SK-N-SH (cell line): ENCODE results near the gene HDDC2. TPM values are rescaled to one million over a fixed set of nuclear protein-coding genes. Genes with fewer than 3 reads are reported as not detected.
A peak's percentile ranks its signal among the peaks of the same experiment; 100 is the strongest.

ENCODE experiments used
- CTCF ChIA-PET: fragments of 300-600, 350-600 bp; formaldehyde crosslinking; extraction: SDS; loops from one replicate; lab custom pipeline; 2021; lab: Yijun Ruan, JAX
- POLR2A ChIA-PET: fragments of 350-600 bp; sonication (Branson Sonifier 250); formaldehyde crosslinking; extraction: SDS; loops from one replicate; lab custom pipeline; 2020; ENCODE audit warnings: antibody characterized with exemption, inconsistent platforms; lab: Yijun Ruan, JAX
- DNase-seq: peaks from one replicate; pipeline ENCODE4 v3.0.0; 2012
- H2AFZ ChIP-seq: fragments of 200-600 bp; sonication (generic); 2 replicates; pipeline ENCODE4 v1.8.1; 2016; ENCODE audit warnings: antibody characterized with exemption, mild to moderate bottlenecking, low read depth
- H3F3A ChIP-seq: fragments of 200-600 bp; sonication (generic); replicated peaks from 2 replicates; pipeline ENCODE3; 2016; ENCODE audit warnings: antibody characterized with exemption, mild to moderate bottlenecking; ENCODE audit not compliant: insufficient read depth
- H3K27ac ChIP-seq, 2 experiments: fragments of 200-500 bp in 1 of 2; fragments of 200-600 bp in 1 of 2; sonication (Bioruptor generic) in 1 of 2; sonication (generic), shearing (Covaris generic) in 1 of 2; 2 replicates each; pipeline versions ENCODE4 v1.5.1 to v1.6.1; 2014 to 2016; ENCODE audit warnings: low read depth in 2 of 2, inconsistent platforms in 1 of 2, low read length in 1 of 2, mild to moderate bottlenecking in 1 of 2, mixed read lengths in 1 of 2
- H3K27me3 ChIP-seq: fragments of 200-600 bp; sonication (generic), shearing (Covaris generic); 2 replicates; pipeline ENCODE4 v1.6.1; 2016; ENCODE audit warnings: mixed run types; ENCODE audit not compliant: insufficient read depth
- H3K36me3 ChIP-seq, 2 experiments: fragments of 200-500 bp in 1 of 2; fragments of 200-600 bp in 1 of 2; sonication (Bioruptor generic) in 1 of 2; sonication (generic) in 1 of 2; replicated peaks in 1 of 2; 2 replicates each; pipeline versions ENCODE3 to v1.5.1; 2014 to 2016; ENCODE audit warnings: low read length in 1 of 2, mild to moderate bottlenecking in 1 of 2; ENCODE audit not compliant: insufficient read depth in 2 of 2, control insufficient read depth in 1 of 2
- H3K4me1 ChIP-seq, 2 experiments: fragments of 200-500 bp in 1 of 2; fragments of 200-600 bp in 1 of 2; sonication (Bioruptor generic) in 1 of 2; sonication (generic), shearing (Covaris generic) in 1 of 2; 2 replicates each; pipeline versions ENCODE4 v1.5.1 to v1.6.1; 2014 to 2016; ENCODE audit warnings: low read depth in 1 of 2, low read length in 1 of 2, mixed run types in 1 of 2; ENCODE audit not compliant: insufficient read depth in 2 of 2, control insufficient read depth in 1 of 2
- H3K4me2 ChIP-seq: fragments of 200-600 bp; sonication (generic), shearing (Covaris generic); 2 replicates; pipeline ENCODE4 v1.6.1; 2017; ENCODE audit warnings: mixed run types
- H3K4me3 ChIP-seq, 2 experiments: fragments of 200-500 bp in 1 of 2; fragments of 200-600 bp in 1 of 2; sonication (Bioruptor generic) in 1 of 2; sonication (generic), shearing (Covaris generic) in 1 of 2; 2 replicates each; pipeline versions ENCODE4 v1.5.1 to v1.8.1; 2014 to 2016; ENCODE audit warnings: low read depth in 2 of 2, inconsistent platforms in 1 of 2, low read length in 1 of 2, mild to moderate bottlenecking in 1 of 2, mixed read lengths in 1 of 2, moderate library complexity in 1 of 2
- H3K79me2 ChIP-seq: fragments of 200-600 bp; sonication (generic); 2 replicates; pipeline ENCODE4 v1.8.1; 2017; ENCODE audit warnings: mild to moderate bottlenecking; ENCODE audit not compliant: insufficient read depth
- H3K9ac ChIP-seq: fragments of 200-600 bp; sonication (generic); 2 replicates; pipeline ENCODE4 v1.6.1; 2017; ENCODE audit warnings: mixed run types
- H3K9me2 ChIP-seq: fragments of 200-600 bp; sonication (generic); 2 replicates; pipeline ENCODE4 v1.6.1; 2017; ENCODE audit warnings: mixed run types
- H3K9me3 ChIP-seq: fragments of 200-600 bp; sonication (generic); 2 replicates; pipeline ENCODE4 v1.6.1; 2017; ENCODE audit warnings: mixed run types, mild to moderate bottlenecking, moderate library complexity
- H4K20me1 ChIP-seq: fragments of 200-600 bp; sonication (generic); 2 replicates; pipeline ENCODE4 v1.6.1; 2017; ENCODE audit warnings: mild to moderate bottlenecking, mixed run types; ENCODE audit not compliant: insufficient read depth
- CHD2 ChIP-seq: fragments of 150-350 bp; IDR thresholded peaks from 2 replicates; pipeline ENCODE4 v1.6.1; 2018; ENCODE audit warnings: low read length; ENCODE audit not compliant: partially characterized antibody
- ELF1 ChIP-seq: IDR thresholded peaks from 2 replicates; pipeline ENCODE4 v1.4.0; 2012
- EP300 ChIP-seq, 2 experiments: IDR thresholded peaks; 2 replicates each; pipeline versions ENCODE4 v1.4.0 to v1.6.1; 2012; ENCODE audit warnings: borderline replicate concordance in 1 of 2, low read depth in 1 of 2, low read length in 1 of 2
- FOSL2 ChIP-seq: IDR thresholded peaks from 2 replicates; pipeline ENCODE4 v1.4.0; 2012; ENCODE audit warnings: low read depth, mild to moderate bottlenecking, moderate library complexity, borderline replicate concordance
- FOXJ3 ChIP-seq: sonication (generic); formaldehyde crosslinking; IDR thresholded peaks from 2 replicates; pipeline ENCODE4 v1.5.1; 2020; ENCODE audit warnings: mild to moderate bottlenecking, missing genetic modification reagents
- JUND ChIP-seq: IDR thresholded peaks from 2 replicates; pipeline ENCODE4 v1.4.0; 2012
- MXI1 ChIP-seq: IDR thresholded peaks from 2 replicates; pipeline ENCODE4 v1.6.1; 2012; ENCODE audit warnings: mild to moderate bottlenecking, low read depth, low read length, improper control_type of control experiment
- NFIC ChIP-seq: IDR thresholded peaks from 2 replicates; pipeline ENCODE4 v1.4.0; 2012; ENCODE audit warnings: borderline replicate concordance
- RAD21 ChIP-seq: IDR thresholded peaks from 2 replicates; pipeline ENCODE4 v1.6.1; 2012; ENCODE audit warnings: mild to moderate bottlenecking, low read length
- RCOR1 ChIP-seq: fragments of 150-350 bp; IDR thresholded peaks from 2 replicates; pipeline ENCODE4 v1.6.1; 2017; ENCODE audit warnings: antibody characterized with exemption, low read length
- RFX5 ChIP-seq: IDR thresholded peaks from 2 replicates; pipeline ENCODE4 v1.6.1; 2012; ENCODE audit warnings: mild to moderate bottlenecking, improper control_type of control experiment, low read length
- RXRA ChIP-seq: IDR thresholded peaks from 2 replicates; pipeline ENCODE4 v1.4.0; 2012; ENCODE audit warnings: low read depth, mild to moderate bottlenecking, borderline replicate concordance
- SIN3A ChIP-seq: IDR thresholded peaks from 2 replicates; pipeline ENCODE4 v1.6.1; 2012; ENCODE audit warnings: low read depth, mild to moderate bottlenecking, low read length, moderate library complexity, borderline replicate concordance
- TCF12 ChIP-seq: IDR thresholded peaks from 2 replicates; pipeline ENCODE4 v1.4.0; 2012
- TEAD4 ChIP-seq: IDR thresholded peaks from 2 replicates; pipeline ENCODE4 v1.4.0; 2012; ENCODE audit warnings: mild to moderate bottlenecking, borderline replicate concordance; ENCODE audit not compliant: insufficient read depth
- WGBS: methylation state at CpG from one replicate; pipeline ENCODE4 v1.1.6; 2017; ENCODE audit warnings: low lambda C conversion rate; 5-methylcytosine and 5-hydroxymethylcytosine counted together
- polyA plus RNA-seq, 3 experiments: library from polyadenylated mRNA; depleted of rRNA; stranded (reverse); fragments of >200 nt; gene quantifications; 2 replicates each; pipeline ENCODE4 v1.2.3, GENCODE V29; 2012
- TF ChIP-seq, protein P1 (sequence below): IDR thresholded peaks from 2 replicates; pipeline ENCODE4 v1.4.0; 2012; ENCODE audit warnings: low read depth, borderline replicate concordance
- TF ChIP-seq, protein P2 (sequence below): fragments of 200-600 bp; sonication (generic); IDR thresholded peaks from 2 replicates; pipeline ENCODE4 v1.6.1; 2017; ENCODE audit warnings: antibody characterized with exemption, mild to moderate bottlenecking, moderate library complexity

Gene HDDC2
- polyA plus RNA-seq, 1 of the 3 experiments (the other 2 are of a cell fraction) = 85.5 TPM

DNA sequence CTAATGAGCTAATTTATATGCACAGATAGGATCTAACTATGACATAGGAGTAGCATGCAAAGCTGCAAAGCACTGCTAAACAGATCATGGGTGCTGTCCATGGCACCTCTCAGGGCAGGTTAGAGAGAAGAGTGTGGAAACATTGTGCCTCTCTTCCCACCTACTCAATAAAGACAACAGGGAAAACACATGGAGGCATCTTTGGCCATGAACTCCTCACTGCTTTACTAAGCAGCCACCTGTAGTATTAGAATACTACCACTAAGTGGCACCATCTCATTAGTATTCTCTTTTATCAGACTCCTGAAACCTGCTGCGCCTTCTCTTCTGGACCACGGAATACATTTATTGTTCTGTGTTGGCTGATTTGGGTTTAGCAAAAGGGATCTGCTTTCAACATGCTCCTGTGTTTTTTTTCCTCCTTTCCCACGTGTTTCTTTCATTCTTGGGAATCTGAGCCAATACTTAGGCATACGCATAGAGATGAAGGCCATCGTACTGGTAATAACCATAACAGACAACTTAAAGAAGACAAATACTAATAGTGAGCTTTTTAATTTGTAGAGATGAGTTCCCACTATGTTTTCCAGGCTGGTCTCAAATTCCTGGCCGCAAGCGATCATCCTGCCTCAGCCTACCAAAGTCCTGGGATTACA lies 9.4 kb upstream of the HDDC2 start (continued):
- no peak for TF ChIP-seq SIN3A
- 0 out of 2 replicates have a peak, but pooled peaks have one; percentile 16 for TF ChIP-seq MXI1
- TF ChIP-seq, protein P1, sequence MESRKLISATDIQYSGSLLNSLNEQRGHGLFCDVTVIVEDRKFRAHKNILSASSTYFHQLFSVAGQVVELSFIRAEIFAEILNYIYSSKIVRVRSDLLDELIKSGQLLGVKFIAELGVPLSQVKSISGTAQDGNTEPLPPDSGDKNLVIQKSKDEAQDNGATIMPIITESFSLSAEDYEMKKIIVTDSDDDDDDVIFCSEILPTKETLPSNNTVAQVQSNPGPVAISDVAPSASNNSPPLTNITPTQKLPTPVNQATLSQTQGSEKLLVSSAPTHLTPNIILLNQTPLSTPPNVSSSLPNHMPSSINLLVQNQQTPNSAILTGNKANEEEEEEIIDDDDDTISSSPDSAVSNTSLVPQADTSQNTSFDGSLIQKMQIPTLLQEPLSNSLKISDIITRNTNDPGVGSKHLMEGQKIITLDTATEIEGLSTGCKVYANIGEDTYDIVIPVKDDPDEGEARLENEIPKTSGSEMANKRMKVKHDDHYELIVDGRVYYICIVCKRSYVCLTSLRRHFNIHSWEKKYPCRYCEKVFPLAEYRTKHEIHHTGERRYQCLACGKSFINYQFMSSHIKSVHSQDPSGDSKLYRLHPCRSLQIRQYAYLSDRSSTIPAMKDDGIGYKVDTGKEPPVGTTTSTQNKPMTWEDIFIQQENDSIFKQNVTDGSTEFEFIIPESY = no peak
- TF ChIP-seq TCF12 = no peak
- no peak for TF ChIP-seq TEAD4
- no peak for TF ChIP-seq EP300 (IDR thresholded peaks at IDR 0.05; ENCODE audit: borderline replicate concordance in 1 of 2, low read depth in 1 of 2, low read length in 1 of 2)
- TF ChIP-seq FOXJ3 (CRISPR knock-in tag) = no peak
- TF ChIP-seq NFIC = no peak

DNA sequence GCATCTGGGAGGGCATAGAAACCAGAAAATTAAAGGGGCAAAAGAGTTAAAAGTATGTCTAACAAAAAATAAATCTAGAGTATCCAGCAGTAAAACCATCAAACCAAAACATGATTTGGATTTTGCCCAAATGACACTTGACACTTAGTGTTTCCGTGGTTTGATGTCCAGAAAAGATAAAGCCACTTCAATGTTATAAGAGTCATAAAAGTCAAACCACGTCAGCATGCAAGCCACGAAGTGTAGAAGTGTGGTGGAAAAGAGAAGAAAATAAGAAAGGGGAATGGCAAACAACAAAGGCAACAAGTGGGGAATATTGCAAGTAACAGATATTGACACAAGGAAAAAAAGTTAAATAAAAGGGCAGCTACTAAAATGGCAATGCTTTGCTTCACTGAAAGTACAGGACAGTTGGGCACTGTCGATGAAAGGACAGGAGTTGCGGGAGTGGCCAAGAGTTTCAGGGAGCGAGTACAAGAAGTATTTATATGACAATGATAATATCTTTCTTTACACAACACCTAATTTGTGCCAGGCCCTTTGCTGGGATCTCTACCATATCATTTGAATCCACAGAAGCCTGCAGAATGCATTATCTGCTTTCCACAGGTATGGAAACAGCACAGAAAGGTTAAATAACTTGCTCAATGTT lies 6.3 kb upstream of the HDDC2 start:
- ChIA-PET CTCF (interaction anchor here (0.9 to 11.1 kb wide), 3 partner anchors 443 to 460 kb away, joined by 3 to 278 read pairs (median 24); no protein-coding TSS in a partner anchor), POLR2A (no interaction called here)
- DNase-seq = no peak
- Histone ChIP-seq H3K27me3 (peaks cover 6% of the 10 kb centered on the region; the same call in 1 of the 2 replicates), H3F3A (no peaks in the 10 kb centered on the region), H3K9ac (no peak overlapping the region), H3K4me2 (no peak overlapping the region), H3K27ac (no peak overlapping the region), H2AFZ (no peak overlapping the region), H3K4me1 (peaks cover 0 to 2% of the 10 kb centered on the region in 2 experiments; a peak in 1 of 4 replicates), H3K9me2 (no peaks in the 10 kb centered on the region), H3K79me2 (no peaks in the 10 kb centered on the region), H3K9me3 (no peaks in the 10 kb centered on the region), H3K4me3 (no peak overlapping the region), H3K36me3 (no peaks in the 10 kb centered on the region), H4K20me1 (no peaks in the 10 kb centered on the region)
- TF ChIP-seq RAD21 (no peak), RCOR1 (no peak), RXRA (no peak), ELF1 (no peak), FOSL2 (no peak), JUND (no peak), TCF12 (no peak), CHD2 (no peak), MXI1 (no peak), RFX5 (no peak)
- TF ChIP-seq, protein P2, sequence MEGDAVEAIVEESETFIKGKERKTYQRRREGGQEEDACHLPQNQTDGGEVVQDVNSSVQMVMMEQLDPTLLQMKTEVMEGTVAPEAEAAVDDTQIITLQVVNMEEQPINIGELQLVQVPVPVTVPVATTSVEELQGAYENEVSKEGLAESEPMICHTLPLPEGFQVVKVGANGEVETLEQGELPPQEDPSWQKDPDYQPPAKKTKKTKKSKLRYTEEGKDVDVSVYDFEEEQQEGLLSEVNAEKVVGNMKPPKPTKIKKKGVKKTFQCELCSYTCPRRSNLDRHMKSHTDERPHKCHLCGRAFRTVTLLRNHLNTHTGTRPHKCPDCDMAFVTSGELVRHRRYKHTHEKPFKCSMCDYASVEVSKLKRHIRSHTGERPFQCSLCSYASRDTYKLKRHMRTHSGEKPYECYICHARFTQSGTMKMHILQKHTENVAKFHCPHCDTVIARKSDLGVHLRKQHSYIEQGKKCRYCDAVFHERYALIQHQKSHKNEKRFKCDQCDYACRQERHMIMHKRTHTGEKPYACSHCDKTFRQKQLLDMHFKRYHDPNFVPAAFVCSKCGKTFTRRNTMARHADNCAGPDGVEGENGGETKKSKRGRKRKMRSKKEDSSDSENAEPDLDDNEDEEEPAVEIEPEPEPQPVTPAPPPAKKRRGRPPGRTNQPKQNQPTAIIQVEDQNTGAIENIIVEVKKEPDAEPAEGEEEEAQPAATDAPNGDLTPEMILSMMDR = no peak
- WGBS = 48% methylated on average over 6 of the region's 6 CpGs
